H9 (cell line): ENCODE measurements around the gene KCNH1. TPM values are rescaled to one million over a fixed set of nuclear protein-coding genes. Genes with fewer than 3 reads are reported as not detected.

ENCODE experiments used
- DNase-seq: peaks from one replicate; pipeline ENCODE4 v3.0.0-alpha.2; 2017
- H2AFZ ChIP-seq: one replicate; pipeline ENCODE4 v1.6.1; 2013; ENCODE audit warnings: mild to moderate bottlenecking, low read length, control low read depth, moderate library complexity
- H2AK5ac ChIP-seq: 2 replicates; pipeline ENCODE4 v1.6.1; 2013; ENCODE audit warnings: low read length, control low read depth, mixed read lengths; ENCODE audit not compliant: insufficient read length
- H2BK120ac ChIP-seq: one replicate; pipeline ENCODE4 v1.6.1; 2013; ENCODE audit warnings: low read depth, mild to moderate bottlenecking, low read length, control low read depth, inconsistent platforms; ENCODE audit not compliant: poor library complexity, severe bottlenecking
- H2BK12ac ChIP-seq: 2 replicates; pipeline ENCODE4 v1.6.1; 2013; ENCODE audit warnings: low read length, control low read depth, mixed read lengths, low read depth; ENCODE audit not compliant: insufficient read length
- H2BK15ac ChIP-seq: 2 replicates; pipeline ENCODE4 v1.6.1; 2013; ENCODE audit warnings: low read depth, low read length, control low read depth
- H2BK20ac ChIP-seq: one replicate; pipeline ENCODE4 v1.6.1; 2013; ENCODE audit warnings: low read depth, mild to moderate bottlenecking, low read length, control low read depth, inconsistent platforms; ENCODE audit not compliant: poor library complexity, severe bottlenecking
- H2BK5ac ChIP-seq: 2 replicates; pipeline ENCODE4 v1.6.1; 2013; ENCODE audit warnings: low read length, control low read depth, mixed read lengths; ENCODE audit not compliant: insufficient read length
- H3K14ac ChIP-seq: 2 replicates; pipeline ENCODE4 v1.6.1; 2013; ENCODE audit warnings: low read length, control low read depth; ENCODE audit not compliant: insufficient read depth
- H3K18ac ChIP-seq: 2 replicates; pipeline ENCODE4 v1.6.1; 2013; ENCODE audit warnings: low read depth, mild to moderate bottlenecking, mixed read lengths, low read length, control low read depth; ENCODE audit not compliant: insufficient read length
- H3K23ac ChIP-seq: 2 replicates; pipeline ENCODE4 v1.6.1; 2013; ENCODE audit warnings: low read length, control low read depth, mixed read lengths, low read depth; ENCODE audit not compliant: insufficient read length
- H3K23me2 ChIP-seq: 2 replicates; pipeline ENCODE4 v1.6.1; 2013; ENCODE audit warnings: low read depth, mild to moderate bottlenecking, mixed read lengths, low read length, control low read depth; ENCODE audit not compliant: insufficient read length, poor library complexity, severe bottlenecking
- H3K27ac ChIP-seq: 2 replicates; pipeline ENCODE4 v1.5.1; 2013; ENCODE audit warnings: low read length, control low read depth, mixed read lengths, low read depth; ENCODE audit not compliant: insufficient read length
- H3K27me3 ChIP-seq: 2 replicates; pipeline ENCODE4 v1.6.1; 2013; ENCODE audit warnings: low read length, control low read depth, inconsistent platforms; ENCODE audit not compliant: insufficient read depth
- H3K4ac ChIP-seq: 2 replicates; pipeline ENCODE4 v1.6.1; 2013; ENCODE audit warnings: low read depth, mild to moderate bottlenecking, control low read depth, inconsistent platforms, low read length, moderate library complexity
- H3K4me1 ChIP-seq: 2 replicates; pipeline ENCODE4 v1.6.1; 2013; ENCODE audit warnings: low read length, control low read depth, inconsistent platforms; ENCODE audit not compliant: insufficient read depth
- H3K4me2 ChIP-seq: 2 replicates; pipeline ENCODE4 v1.6.1; 2013; ENCODE audit warnings: low read length, control low read depth, mixed read lengths; ENCODE audit not compliant: insufficient read length, insufficient read depth
- H3K56ac ChIP-seq: 2 replicates; pipeline ENCODE4 v1.6.1; 2013; ENCODE audit warnings: low read depth, mild to moderate bottlenecking, mixed read lengths, low read length, control low read depth; ENCODE audit not compliant: insufficient read length
- H3K79me1 ChIP-seq: 2 replicates; pipeline ENCODE4 v1.6.1; 2013; ENCODE audit warnings: low read depth, mild to moderate bottlenecking, moderate library complexity, low read length, control low read depth, inconsistent platforms; ENCODE audit not compliant: insufficient read depth, poor library complexity, severe bottlenecking
- H3K79me2 ChIP-seq: 2 replicates; pipeline ENCODE4 v1.6.1; 2013; ENCODE audit warnings: low read length, control low read depth, inconsistent platforms; ENCODE audit not compliant: insufficient read depth
- H3K9ac ChIP-seq: 2 replicates; pipeline ENCODE4 v1.6.1; 2013; ENCODE audit warnings: low read length, control low read depth, mixed read lengths; ENCODE audit not compliant: insufficient read length; ENCODE audit errors: extremely low read depth
- H3K9me3 ChIP-seq: one replicate; pipeline ENCODE4 v1.6.1; 2013; ENCODE audit warnings: low read depth, low read length, inconsistent platforms; ENCODE audit not compliant: control insufficient read depth
- H3T11ph ChIP-seq: one replicate; pipeline ENCODE4 v1.6.1; 2013; ENCODE audit warnings: mild to moderate bottlenecking, low read length, control low read depth, inconsistent platforms
- H4K20me1 ChIP-seq: one replicate; pipeline ENCODE4 v1.6.1; 2013; ENCODE audit not compliant: control insufficient read depth, insufficient read length, insufficient read depth
- H4K5ac ChIP-seq: 2 replicates; pipeline ENCODE4 v1.6.1; 2013; ENCODE audit warnings: low read depth, mild to moderate bottlenecking, mixed read lengths, low read length, control low read depth; ENCODE audit not compliant: insufficient read length
- H4K8ac ChIP-seq: replicated peaks from 2 replicates; pipeline ENCODE4 v1.6.1; 2013; ENCODE audit warnings: low read length, control low read depth, mixed read lengths, low read depth; ENCODE audit not compliant: insufficient read length
- H4K91ac ChIP-seq: 2 replicates; pipeline ENCODE4 v1.6.1; 2013; ENCODE audit warnings: low read depth, mild to moderate bottlenecking, moderate library complexity, mixed read lengths, low read length, control low read depth; ENCODE audit not compliant: insufficient read length
- H3K27ac Mint-ChIP-seq, 3 experiments: 2 replicates in 2 of 3; 3 replicates in 1 of 3; pipeline ENCODE4 v1.8.0; 2020 to 2021; ENCODE audit warnings: mixed read lengths in 3 of 3, mild to moderate bottlenecking in 1 of 3, moderate library complexity in 1 of 3
- H3K27me3 Mint-ChIP-seq: 2 replicates; pipeline ENCODE4 v1.8.0; 2021; ENCODE audit warnings: low read depth, mild to moderate bottlenecking, moderate library complexity, mixed read lengths
- H3K36me3 Mint-ChIP-seq, 3 experiments: 2 replicates in 2 of 3; 3 replicates in 1 of 3; pipeline ENCODE4 v1.8.0; 2020 to 2021; ENCODE audit warnings: low read depth in 3 of 3, mixed read lengths in 3 of 3; ENCODE audit not compliant: insufficient read depth in 1 of 3
- H3K4me1 Mint-ChIP-seq, 2 experiments: 2 replicates each; pipeline ENCODE4 v1.8.0; 2020; ENCODE audit warnings: mixed read lengths in 2 of 2
- H3K4me3 Mint-ChIP-seq, 2 experiments: 2 replicates in 1 of 2; 3 replicates in 1 of 2; pipeline ENCODE4 v1.8.0; 2020 to 2021; ENCODE audit warnings: mild to moderate bottlenecking in 2 of 2, mixed read lengths in 2 of 2, moderate library complexity in 1 of 2
- H3K9me3 Mint-ChIP-seq, 2 experiments: 2 replicates in 1 of 2; 3 replicates in 1 of 2; pipeline ENCODE4 v1.8.0; 2020; ENCODE audit warnings: mild to moderate bottlenecking in 2 of 2, mixed read lengths in 2 of 2, moderate library complexity in 1 of 2
- CTCF ChIP-seq: fragments of 200-600 bp; sonication (generic); conservative IDR thresholded peaks from 3 replicates; pipeline ENCODE4 v1.8.0; 2021; ENCODE audit warnings: antibody characterized with exemption, mild to moderate bottlenecking
- WGBS: extraction: QIAGEN DNeasy Blood & Tissue Kit; methylation state at CpG from one replicate; pipeline ENCODE4 v1.1.7; 2013; ENCODE audit warnings: missing lambda C conversion rate, low lambda C conversion rate, mixed read lengths; ENCODE audit not compliant: insufficient read length; ENCODE audit errors: extremely low coverage; 5-methylcytosine and 5-hydroxymethylcytosine counted together
- total RNA-seq: library from RNA; stranded (reverse); gene quantifications from 2 replicates; pipeline ENCODE4 v1.2.1, GENCODE V29; 2021

KCNH1 gene
- total RNA-seq, 1 experiment from 2014 or later: 0.11 TPM

GRCh38 chr1:210633636-210634035 is 500.3 kb downstream of the KCNH1 start:
- no peaks in the 10 kb centered on the region for H3K4me1 ChIP-seq
- WGBS: no CpG with 5 or more reads among the region's 6 CpGs
- no peak overlapping the region for H3K23ac ChIP-seq
- H2BK15ac ChIP-seq: no peak overlapping the region
- H4K8ac ChIP-seq: no peak overlapping the region
- no peak overlapping the region for H2BK120ac ChIP-seq
- H3K27ac Mint-ChIP-seq: no peak overlapping the region
- H3K9me3 Mint-ChIP-seq: no peaks in the 10 kb centered on the region; a peak in 1 of 5 replicates
- TF ChIP-seq CTCF: no peak
- no peaks in the 10 kb centered on the region for H3K23me2 ChIP-seq
- H4K91ac ChIP-seq: no peak overlapping the region
- no peak overlapping the region for H4K5ac ChIP-seq
- H2AFZ ChIP-seq: no peak overlapping the region
- H3K18ac ChIP-seq: no peak overlapping the region
- H3T11ph ChIP-seq: no peak overlapping the region
- H3K79me2 ChIP-seq: no peaks in the 10 kb centered on the region
- H2AK5ac ChIP-seq: no peak overlapping the region
- no peak overlapping the region for H3K14ac ChIP-seq
- no peak overlapping the region for H3K9ac ChIP-seq
- H3K36me3 Mint-ChIP-seq: no peaks in the 10 kb centered on the region
- no peaks in the 10 kb centered on the region for H3K27me3 Mint-ChIP-seq
- H3K4me1 Mint-ChIP-seq: peaks cover 2 to 5% of the 10 kb centered on the region in 2 experiments; a peak in 2 of 4 replicates
- H3K4me3 Mint-ChIP-seq: no peak overlapping the region
- no peak overlapping the region for H3K4ac ChIP-seq
- no peaks in the 10 kb centered on the region for H3K27me3 ChIP-seq
- no peak overlapping the region for H3K4me2 ChIP-seq
- no peaks in the 10 kb centered on the region for H3K9me3 ChIP-seq
- no peak overlapping the region for H2BK20ac ChIP-seq
- no peak overlapping the region for H3K56ac ChIP-seq
- no peaks in the 10 kb centered on the region for H4K20me1 ChIP-seq
- DNase-seq: no peak
- no peaks in the 10 kb centered on the region for H3K79me1 ChIP-seq
- H3K27ac ChIP-seq: no peak overlapping the region
- no peak overlapping the region for H2BK5ac ChIP-seq
- no peak overlapping the region for H2BK12ac ChIP-seq
